Fibroblast of mammary gland (primary cell): Measurements from ENCODE around the gene KCNG1.

Experiments
- DNase-seq: peaks from one replicate; pipeline ENCODE4 v3.0.0-alpha.2; 2010; ENCODE audit warnings: low read depth
- H3K4me3 ChIP-seq: 2 replicates; pipeline ENCODE4 v1.5.1; 2011; ENCODE audit warnings: low read depth, mild to moderate bottlenecking, low read length, moderate library complexity; ENCODE audit not compliant: control insufficient read depth
- CTCF ChIP-seq: conservative IDR thresholded peaks from 2 replicates; pipeline ENCODE4 v1.5.1; 2011; ENCODE audit warnings: low read depth, low read length, inconsistent platforms; ENCODE audit not compliant: control insufficient read depth, insufficient read depth

KCNG1 gene

GRCh38 chr20:50992336-50992732 is 30.6 kb downstream of the KCNG1 start:
- TF ChIP-seq CTCF, result no peak
- no peak for DNase-seq

GRCh38 chr20:50991076-50991475 is 31.8 kb downstream of the KCNG1 start:
- no peak for TF ChIP-seq CTCF
- no peak for DNase-seq
- no peak overlapping the region for H3K4me3 ChIP-seq

More at GRCh38 chr20:50992336-50992732, 30.6 kb downstream of the KCNG1 start:
- no peak overlapping the region for H3K4me3 ChIP-seq

- DNase-seq, result peak; percentile 91
- H3K4me3 ChIP-seq, result no peak overlapping the region
- peak; percentile 95 for TF ChIP-seq CTCF
Measured at GRCh38 chr20:50987493-50988210, 35.3 kb downstream of the KCNG1 start.

GRCh38 chr20:50983321-50983720 is 39.6 kb downstream of the KCNG1 start:
- no peak for TF ChIP-seq CTCF
- H3K4me3 ChIP-seq, result no peak overlapping the region
- DNase-seq, result no peak

GRCh38 chr20:50982363-50982762 is 40.5 kb downstream of the KCNG1 start:
- peak; percentile 74 for DNase-seq
- TF ChIP-seq CTCF, result no peak
- H3K4me3 ChIP-seq, result no peak overlapping the region

GRCh38 chr20:50981714-50982048 is 41.2 kb downstream of the KCNG1 start:
- no peak for DNase-seq
- H3K4me3 ChIP-seq, result no peak overlapping the region
- TF ChIP-seq CTCF, result no peak
